Transverse colon (tissue), 4 donors: Measurements from ENCODE around the gene SPIN2A.
"Not testable (repeated sequence)": the region's sequence is repeated elsewhere in the genome, so short reads cannot be mapped to it uniquely, and the experiment has no call there.

ENCODE experiments used
- CTCF ChIP-seq, 5 experiments: fragments of 200-600 bp in 3 of 5; fragments of 450-650 bp in 2 of 5; sonication (generic) in 3 of 5; IDR thresholded peaks; 1 replicate in 2 of 5; 2 replicates in 3 of 5; pipeline ENCODE4 v1.5.1; 2016 to 2017; ENCODE audit warnings: antibody characterized with exemption in 5 of 5, inconsistent platforms in 3 of 5, mild to moderate bottlenecking in 2 of 5, moderate library complexity in 1 of 5
- POLR2A ChIP-seq: fragments of 450-650 bp; IDR thresholded peaks from one replicate; pipeline ENCODE4 v1.6.1; 2016; ENCODE audit warnings: antibody characterized with exemption, mild to moderate bottlenecking, moderate library complexity
- POLR2AphosphoS5 ChIP-seq, 3 donors: sonication (generic); formaldehyde crosslinking; IDR thresholded peaks; one replicate each; pipeline ENCODE4 v1.6.1; 2016; ENCODE audit warnings: antibody characterized with exemption in 3 of 3

- TF ChIP-seq CTCF (IDR thresholded peaks at IDR 0.05); POLR2A; POLR2AphosphoS5 (IDR thresholded peaks at IDR 0.05): not testable (repeated sequence)
These were observed 608 bp downstream of the SPIN2A start for GRCh38 chrX:57136589-57136988.
